C4-2B (cell line): Measurements from ENCODE around the gene PCDHGB1.
"Not testable (repeated sequence)": the region's sequence is repeated elsewhere in the genome, so short reads cannot be mapped to it uniquely, and the experiment has no call there.

Experiments
- H3K27ac ChIP-seq: fragments of 450-650 bp; 2 replicates; pipeline ENCODE4 v1.5.1; 2017
- ZFX ChIP-seq: fragments of 450-650 bp; IDR thresholded peaks from 2 replicates; pipeline ENCODE4 v1.6.1; 2017
- TF ChIP-seq, protein P1 (sequence below): fragments of 450-650 bp; conservative IDR thresholded peaks from 2 replicates; pipeline ENCODE4 v1.5.1; 2017; ENCODE audit warnings: mild to moderate bottlenecking

The PCDHGB1 gene

GRCh38 chr5:141366016-141366896, 16.4 kb downstream of the PCDHGB1 start:
- H3K27ac ChIP-seq = no peak overlapping the region
- TF ChIP-seq ZFX = no peak
- TF ChIP-seq, protein P1, sequence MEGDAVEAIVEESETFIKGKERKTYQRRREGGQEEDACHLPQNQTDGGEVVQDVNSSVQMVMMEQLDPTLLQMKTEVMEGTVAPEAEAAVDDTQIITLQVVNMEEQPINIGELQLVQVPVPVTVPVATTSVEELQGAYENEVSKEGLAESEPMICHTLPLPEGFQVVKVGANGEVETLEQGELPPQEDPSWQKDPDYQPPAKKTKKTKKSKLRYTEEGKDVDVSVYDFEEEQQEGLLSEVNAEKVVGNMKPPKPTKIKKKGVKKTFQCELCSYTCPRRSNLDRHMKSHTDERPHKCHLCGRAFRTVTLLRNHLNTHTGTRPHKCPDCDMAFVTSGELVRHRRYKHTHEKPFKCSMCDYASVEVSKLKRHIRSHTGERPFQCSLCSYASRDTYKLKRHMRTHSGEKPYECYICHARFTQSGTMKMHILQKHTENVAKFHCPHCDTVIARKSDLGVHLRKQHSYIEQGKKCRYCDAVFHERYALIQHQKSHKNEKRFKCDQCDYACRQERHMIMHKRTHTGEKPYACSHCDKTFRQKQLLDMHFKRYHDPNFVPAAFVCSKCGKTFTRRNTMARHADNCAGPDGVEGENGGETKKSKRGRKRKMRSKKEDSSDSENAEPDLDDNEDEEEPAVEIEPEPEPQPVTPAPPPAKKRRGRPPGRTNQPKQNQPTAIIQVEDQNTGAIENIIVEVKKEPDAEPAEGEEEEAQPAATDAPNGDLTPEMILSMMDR = no peak

DNA sequence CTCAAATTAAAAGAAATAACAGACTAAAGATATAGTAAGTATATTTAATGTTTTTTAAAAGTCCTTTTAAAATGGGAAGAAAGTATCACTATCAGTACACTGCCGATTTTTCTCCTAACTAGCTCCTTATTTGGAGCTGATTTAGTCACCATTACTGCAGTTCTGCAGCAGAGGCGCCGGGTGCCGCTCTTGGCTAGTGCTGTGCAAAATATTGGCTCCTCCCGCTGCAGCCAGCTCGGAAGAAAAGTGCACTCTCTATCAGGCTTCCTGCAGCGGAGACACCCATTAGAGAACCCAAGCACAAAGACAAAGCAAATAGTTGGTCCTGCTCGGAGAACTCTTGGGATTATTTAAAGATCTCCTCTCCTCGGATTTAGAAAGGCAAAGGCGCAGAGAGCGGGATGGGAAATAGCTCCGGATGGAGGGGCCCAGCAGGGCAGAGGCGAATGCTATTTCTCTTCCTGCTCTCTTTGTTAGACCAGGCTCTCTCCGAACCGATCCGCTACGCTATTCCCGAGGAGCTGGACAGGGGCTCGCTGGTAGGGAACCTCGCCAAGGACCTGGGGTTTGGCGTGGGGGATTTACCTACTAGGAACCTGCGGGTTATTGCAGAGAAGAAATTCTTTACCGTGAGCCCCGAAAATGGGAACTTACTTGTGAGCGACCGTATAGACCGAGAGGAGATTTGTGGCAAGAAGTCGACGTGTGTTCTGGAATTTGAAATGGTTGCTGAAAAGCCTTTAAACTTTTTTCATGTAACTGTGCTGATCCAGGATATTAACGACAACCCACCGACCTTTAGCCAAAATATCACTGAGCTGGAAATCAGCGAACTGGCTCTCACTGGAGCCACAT, 20.3 kb downstream of the PCDHGB1 start, which contains the start of gene PCDHGB3:
Gene PCDHGB3, plus strand, starts transcription at position 249 of the 855 bp plus-strand sequence. Its CDS starts 153 bp downstream, at position 402.
- no peak within 1 kb of the TSS for H3K27ac ChIP-seq
- TF ChIP-seq ZFX = no peak
- TF ChIP-seq, protein P1 = peak; percentile 58

DNA sequence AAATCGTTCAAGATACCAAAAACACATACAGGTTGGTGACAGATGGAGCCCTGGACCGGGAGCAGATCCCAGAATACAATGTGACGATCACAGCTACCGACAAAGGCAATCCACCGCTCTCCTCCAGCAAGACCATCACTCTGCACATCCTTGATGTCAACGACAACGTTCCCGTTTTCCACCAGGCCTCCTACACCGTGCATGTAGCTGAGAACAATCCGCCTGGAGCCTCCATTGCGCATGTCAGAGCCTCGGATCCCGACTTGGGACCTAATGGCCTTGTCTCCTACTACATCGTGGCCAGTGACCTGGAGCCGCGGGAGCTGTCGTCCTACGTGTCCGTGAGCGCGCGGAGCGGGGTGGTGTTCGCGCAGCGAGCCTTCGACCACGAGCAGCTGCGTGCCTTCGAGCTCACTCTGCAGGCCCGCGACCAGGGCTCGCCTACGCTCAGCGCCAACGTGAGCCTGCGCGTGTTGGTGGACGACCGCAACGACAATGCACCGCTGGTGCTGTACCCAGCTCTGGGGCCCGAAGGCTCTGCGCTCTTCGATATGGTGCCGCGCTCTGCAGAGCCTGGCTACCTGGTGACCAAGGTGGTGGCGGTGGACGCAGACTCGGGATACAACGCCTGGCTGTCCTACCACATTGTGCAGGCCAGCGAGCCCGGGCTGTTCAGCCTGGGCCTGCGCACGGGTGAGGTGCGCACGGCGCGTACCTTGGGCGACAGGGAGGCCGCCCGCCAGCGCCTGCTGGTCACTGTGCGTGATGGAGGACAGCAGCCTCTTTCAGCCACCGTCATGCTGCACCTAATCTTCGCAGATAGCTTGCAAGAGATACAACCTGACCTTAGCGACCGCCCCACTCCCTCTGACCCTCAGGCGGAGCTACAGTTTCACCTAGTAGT, 21.9 kb downstream of the PCDHGB1 start:
- no peak overlapping the region for H3K27ac ChIP-seq
- TF ChIP-seq, protein P1 = no peak
- no peak for TF ChIP-seq ZFX

GRCh38 chr5:141373673-141374317, 23.9 kb downstream of the PCDHGB1 start, which contains the start of gene PCDHGA6:
TSS of gene PCDHGA6 (plus strand) at chr5:141373891. CDS start at chr5:141374084, 193 bp downstream.
- TF ChIP-seq, protein P1 = peak; percentile 75
- no peak for TF ChIP-seq ZFX

GRCh38 chr5:141374627-141375026, 24.7 kb downstream of the PCDHGB1 start:
- no peak overlapping the region for H3K27ac ChIP-seq
- TF ChIP-seq ZFX = no peak
- TF ChIP-seq, protein P1 = no peak

More at GRCh38 chr5:141373673-141374317, 23.9 kb downstream of the PCDHGB1 start, which contains the start of gene PCDHGA6:
- H3K27ac ChIP-seq = no peak within 1 kb of the TSS

- not testable (repeated sequence) for H3K27ac ChIP-seq
- TF ChIP-seq, protein P1 = peak; percentile 41
Observed at GRCh38 chr5:141375444-141376155, 25.7 kb downstream of the PCDHGB1 start.
